IgD-negative memory B cell (primary cell): ENCODE data around the gene UBE2D2. TPM values are rescaled to one million over a fixed set of nuclear protein-coding genes. Genes with fewer than 3 reads are reported as not detected.

Experiments
- H3K27ac Mint-ChIP-seq, 3 donors: one replicate each; pipeline ENCODE4 v1.8.0; 2020 to 2022; ENCODE audit warnings: mild to moderate bottlenecking in 3 of 3, mixed read lengths in 3 of 3, moderate library complexity in 1 of 3
- H3K27me3 Mint-ChIP-seq: one replicate; pipeline ENCODE4 v1.8.0; 2021; ENCODE audit warnings: mixed read lengths
- H3K36me3 Mint-ChIP-seq: one replicate; pipeline ENCODE4 v1.8.0; 2020; ENCODE audit warnings: mild to moderate bottlenecking, mixed read lengths
- H3K4me1 Mint-ChIP-seq, 3 donors: one replicate each; pipeline ENCODE4 v1.8.0; 2020 to 2022; ENCODE audit warnings: mixed read lengths in 3 of 3, mild to moderate bottlenecking in 1 of 3
- H3K4me3 Mint-ChIP-seq, 4 donors: one replicate each; pipeline ENCODE4 v1.8.0; 2020 to 2022; ENCODE audit warnings: mild to moderate bottlenecking in 4 of 4, mixed read lengths in 4 of 4, moderate library complexity in 3 of 4
- H3K9me3 Mint-ChIP-seq, 3 donors: one replicate each; pipeline ENCODE4 v1.8.0; 2020 to 2021; ENCODE audit warnings: mixed read lengths in 3 of 3, mild to moderate bottlenecking in 1 of 3
- polyA plus RNA-seq: library from polyadenylated mRNA; unstranded; fragments of 300-500 nt; fragmentation: Illumina TruSeq; gene quantifications from one replicate; pipeline ENCODE4 v1.2.3, GENCODE V29; 2021

UBE2D2 gene
- polyA plus RNA-seq, 1 donor from 2014 or later: 313 TPM

DNA sequence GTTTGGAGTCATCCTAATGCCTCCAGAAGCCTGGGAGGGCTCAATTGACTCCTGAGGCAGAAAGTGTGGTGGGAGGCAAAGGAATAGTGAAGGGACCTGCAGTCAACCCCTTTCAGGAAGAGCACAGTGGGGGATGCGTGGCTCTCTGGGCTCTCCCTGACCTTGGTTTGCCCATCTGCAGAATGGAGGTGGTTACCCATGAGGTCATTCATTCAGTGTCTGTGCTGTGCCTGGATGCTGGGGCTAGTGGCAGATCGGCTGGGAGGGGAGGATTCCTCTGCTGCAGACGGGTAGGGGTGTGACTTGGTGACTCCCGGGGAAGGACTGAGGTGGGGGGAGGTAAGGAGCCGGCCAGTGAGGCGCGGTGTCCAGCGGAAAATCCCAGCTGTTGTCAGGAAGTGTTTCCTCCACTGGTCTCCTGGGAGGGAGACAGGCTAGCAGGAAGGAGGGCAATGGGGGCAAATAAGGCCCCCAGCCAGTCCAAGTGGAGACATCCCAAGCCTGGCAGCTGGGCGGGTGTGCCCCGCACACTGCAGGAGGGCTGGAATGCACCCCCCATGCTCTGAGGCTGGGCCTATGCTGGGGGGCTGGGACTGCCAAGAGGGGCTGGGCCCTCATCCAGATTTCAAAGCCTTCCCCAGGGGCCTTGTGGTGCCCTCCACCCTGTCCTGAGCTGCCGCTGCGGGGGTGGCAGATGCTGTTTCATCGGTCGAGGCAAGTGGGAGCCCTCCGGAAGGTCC is 98.0 kb downstream of the UBE2D2 start:
- Mint-ChIP-seq H3K4me3 (peak overlapping the region; percentile 74 to 94 (median 89)), H3K9me3 (no peaks in the 10 kb centered on the region), H3K36me3 (peaks cover 4% of the 10 kb centered on the region), H3K4me1 (peaks cover 54 to 75% (median 72%) of the 10 kb centered on the region in 3 donors), H3K27me3 (no peaks in the 10 kb centered on the region), H3K27ac (peak overlapping the region; percentile 92 to 97 (median 93))

DNA sequence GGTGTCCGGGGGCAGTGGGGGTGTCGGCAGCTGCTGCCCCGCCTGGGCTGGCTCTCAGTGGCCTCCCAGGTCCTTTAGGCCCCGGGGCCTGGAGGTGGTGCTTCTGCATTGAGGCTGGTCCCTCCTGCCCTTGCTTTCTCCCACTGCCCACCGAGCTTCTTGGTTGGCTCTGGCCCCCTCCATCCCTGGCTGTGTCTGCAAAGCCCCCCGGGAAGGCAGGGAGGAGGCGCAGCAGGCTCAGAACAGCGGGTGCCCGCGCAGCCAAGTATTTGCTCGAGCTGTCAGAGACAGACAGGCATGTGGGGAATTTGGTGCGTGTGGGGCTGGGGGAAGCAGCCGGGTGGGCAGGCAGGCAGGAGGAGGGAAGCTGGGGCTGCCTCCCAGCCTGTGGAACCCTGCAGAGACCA is 98.6 kb downstream of the UBE2D2 start:
- Mint-ChIP-seq H3K36me3 (peaks cover 4% of the 10 kb centered on the region), H3K4me1 (peaks cover 54 to 75% (median 71%) of the 10 kb centered on the region in 3 donors), H3K4me3 (peak overlapping the region; percentile 70 to 94 (median 86)), H3K27ac (peak overlapping the region; percentile 81 to 87 (median 87)), H3K9me3 (no peaks in the 10 kb centered on the region), H3K27me3 (no peaks in the 10 kb centered on the region)

DNA sequence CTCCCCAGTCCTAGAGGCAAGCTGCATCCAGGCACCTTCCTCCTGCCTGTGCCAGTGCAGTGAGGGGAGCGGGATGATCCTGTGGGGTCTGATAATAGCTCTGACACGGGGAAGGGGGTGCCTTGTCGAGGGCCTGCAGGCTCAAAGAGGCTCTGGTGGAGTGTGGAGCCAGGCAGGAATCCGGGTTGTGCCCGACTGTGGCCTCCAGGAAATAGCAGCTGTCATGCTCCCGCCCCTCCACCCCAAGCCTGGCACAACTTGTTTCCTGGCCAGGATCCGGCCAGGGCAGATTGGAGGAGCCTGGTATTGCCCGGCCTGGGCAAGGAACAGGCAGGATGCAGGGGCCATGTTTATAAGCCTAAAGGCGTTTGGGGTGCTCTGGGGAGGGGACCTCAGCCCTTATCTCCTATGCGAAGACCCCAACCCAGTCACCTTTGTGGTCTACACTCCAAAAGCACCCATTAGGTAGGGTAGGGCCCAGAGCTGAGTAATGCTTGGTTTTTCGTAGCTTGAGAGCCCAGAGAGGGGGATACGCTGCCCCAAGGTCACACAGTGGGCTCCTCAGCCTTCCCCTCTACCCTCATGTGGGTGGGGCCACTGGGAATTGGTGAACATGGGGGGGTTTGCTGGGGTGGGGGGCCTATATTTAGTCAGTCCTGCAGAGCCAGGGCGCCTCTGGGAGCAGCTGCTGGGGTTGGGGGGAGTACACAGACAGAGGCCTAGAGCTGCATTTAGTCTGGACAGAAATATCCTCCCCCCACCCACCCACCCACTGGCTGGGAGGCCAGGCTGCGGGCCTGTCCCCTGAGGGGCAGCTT is 99.2 kb downstream of the UBE2D2 start:
- Mint-ChIP-seq H3K4me1 (peaks cover 54 to 72% (median 69%) of the 10 kb centered on the region in 3 donors), H3K9me3 (no peaks in the 10 kb centered on the region), H3K4me3 (peak overlapping the region; percentile 70 to 90 (median 82)), H3K27me3 (no peaks in the 10 kb centered on the region), H3K36me3 (peaks cover 4% of the 10 kb centered on the region), H3K27ac (peak overlapping the region; percentile 81 to 87 (median 87))

DNA sequence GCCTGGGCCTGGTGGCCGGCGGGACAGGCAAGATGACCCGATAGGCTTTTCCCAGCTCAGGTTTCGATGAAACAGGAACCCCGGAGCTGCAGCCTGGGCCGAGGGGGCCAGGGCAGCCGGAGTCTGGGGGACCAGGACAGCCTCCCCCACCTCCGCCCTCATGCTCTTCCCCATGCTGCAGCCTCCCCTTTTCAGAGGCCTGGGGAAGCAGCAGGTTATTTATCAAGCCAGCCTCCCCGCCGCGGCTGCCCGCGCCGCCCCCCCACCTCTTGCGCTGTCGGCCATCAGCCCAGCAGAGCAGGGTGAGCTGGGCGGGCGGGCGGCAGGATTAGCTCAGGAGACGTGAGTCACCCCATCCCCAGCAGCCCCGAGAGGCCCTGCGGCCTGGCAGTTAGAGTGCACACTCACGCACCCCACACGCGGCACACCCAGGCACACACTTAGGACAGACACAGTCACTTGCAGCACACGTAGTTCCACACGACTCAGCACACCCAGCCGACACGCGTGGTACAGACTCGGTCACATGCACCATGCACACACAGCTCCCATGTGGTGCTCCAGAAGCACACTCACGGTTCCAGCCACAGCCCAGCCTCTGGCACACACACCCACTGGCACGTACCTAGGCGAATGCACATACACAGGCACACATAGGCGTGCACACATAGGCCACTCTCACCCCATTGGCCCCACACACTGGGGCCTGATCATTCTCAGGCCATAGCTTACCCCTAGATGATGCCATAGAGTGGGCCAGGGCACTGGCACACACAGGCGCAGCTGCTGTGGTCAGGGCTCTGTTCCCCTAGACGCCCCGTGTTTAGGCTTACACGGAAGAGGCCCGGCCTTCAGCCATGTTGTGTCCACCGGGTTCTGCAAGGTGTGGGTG is 100.0 kb downstream of the UBE2D2 start:
- Mint-ChIP-seq H3K27ac (peak overlapping the region; percentile 86 to 99 (median 93)), H3K9me3 (no peaks in the 10 kb centered on the region), H3K4me1 (peaks cover 54 to 74% (median 71%) of the 10 kb centered on the region in 3 donors), H3K4me3 (peak overlapping the region; percentile 70 to 89 (median 84)), H3K36me3 (peaks cover 4% of the 10 kb centered on the region), H3K27me3 (no peaks in the 10 kb centered on the region)

DNA sequence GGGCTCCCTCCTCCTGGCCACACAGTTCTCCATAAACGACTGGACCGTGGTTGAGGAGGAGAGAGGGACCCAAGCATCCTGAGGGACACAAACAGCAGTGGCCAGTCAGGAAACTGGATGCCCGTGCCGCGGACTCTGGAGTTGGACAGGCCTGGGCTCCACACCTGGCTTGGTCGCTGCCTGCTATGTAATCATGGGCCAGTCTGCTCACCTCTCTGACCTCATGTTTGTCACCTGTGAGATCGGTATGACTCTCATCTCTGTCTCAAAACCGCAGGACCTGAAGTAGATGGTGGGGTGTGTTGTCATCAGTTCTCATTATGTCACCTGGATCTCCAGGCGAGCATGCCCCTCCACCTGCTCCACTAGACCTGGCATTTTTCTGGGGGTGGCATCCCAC is 101.5 kb downstream of the UBE2D2 start:
- Mint-ChIP-seq H3K27ac (peak overlapping the region; percentile 86 to 99 (median 93)), H3K4me3 (peak overlapping the region; percentile 59 to 89 (median 84)), H3K9me3 (no peaks in the 10 kb centered on the region), H3K27me3 (no peaks in the 10 kb centered on the region), H3K4me1 (peaks cover 53 to 75% (median 72%) of the 10 kb centered on the region in 3 donors), H3K36me3 (peaks cover 4% of the 10 kb centered on the region)

DNA sequence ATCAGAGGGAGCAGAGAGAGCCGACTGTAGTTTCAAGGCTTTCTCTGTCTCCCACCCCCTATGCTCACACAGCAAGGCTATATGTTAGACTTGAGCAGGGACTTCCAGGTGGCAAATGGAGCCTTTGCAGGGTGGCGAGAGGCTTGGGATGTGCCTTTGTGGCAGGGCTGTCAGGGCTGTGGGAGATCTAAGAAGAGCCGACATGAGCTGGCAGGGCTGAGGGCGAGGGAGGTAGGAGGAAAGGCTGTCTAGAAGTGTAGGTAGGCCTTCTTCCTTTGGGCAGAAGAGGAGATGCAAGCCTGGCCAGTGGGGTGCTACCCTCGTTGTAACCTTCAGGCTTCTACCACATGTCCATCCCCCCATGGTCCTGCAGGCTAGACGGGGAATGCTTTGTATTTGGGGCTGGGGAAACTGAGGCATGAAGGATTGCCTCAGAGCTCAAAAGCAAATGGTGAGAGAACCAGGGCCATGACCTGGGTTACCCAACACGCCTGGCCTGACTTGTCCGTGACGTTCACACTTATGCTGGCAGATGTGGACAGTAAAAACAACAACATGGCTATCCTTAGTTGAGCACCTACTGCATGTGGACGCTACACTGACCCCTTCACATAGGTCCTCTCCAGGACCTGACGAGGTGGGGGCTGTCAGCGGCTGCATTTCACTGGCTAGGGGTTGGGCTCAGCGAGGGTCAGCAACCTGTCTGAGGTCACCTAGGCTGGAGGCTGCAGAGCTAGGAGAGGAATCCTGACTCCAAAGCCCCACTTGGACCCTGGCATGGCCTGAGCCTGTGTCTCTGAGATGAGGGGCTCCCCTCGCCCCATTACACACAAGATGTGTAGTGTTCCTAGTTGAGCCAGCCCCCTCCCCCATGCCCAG is 102.3 kb downstream of the UBE2D2 start:
- Mint-ChIP-seq H3K27ac (peak overlapping the region; percentile 86 to 99 (median 94)), H3K4me1 (peaks cover 50 to 72% (median 67%) of the 10 kb centered on the region in 3 donors), H3K9me3 (no peaks in the 10 kb centered on the region), H3K27me3 (no peaks in the 10 kb centered on the region), H3K36me3 (peaks cover 3% of the 10 kb centered on the region), H3K4me3 (peak overlapping the region; percentile 59 to 94 (median 84))

DNA sequence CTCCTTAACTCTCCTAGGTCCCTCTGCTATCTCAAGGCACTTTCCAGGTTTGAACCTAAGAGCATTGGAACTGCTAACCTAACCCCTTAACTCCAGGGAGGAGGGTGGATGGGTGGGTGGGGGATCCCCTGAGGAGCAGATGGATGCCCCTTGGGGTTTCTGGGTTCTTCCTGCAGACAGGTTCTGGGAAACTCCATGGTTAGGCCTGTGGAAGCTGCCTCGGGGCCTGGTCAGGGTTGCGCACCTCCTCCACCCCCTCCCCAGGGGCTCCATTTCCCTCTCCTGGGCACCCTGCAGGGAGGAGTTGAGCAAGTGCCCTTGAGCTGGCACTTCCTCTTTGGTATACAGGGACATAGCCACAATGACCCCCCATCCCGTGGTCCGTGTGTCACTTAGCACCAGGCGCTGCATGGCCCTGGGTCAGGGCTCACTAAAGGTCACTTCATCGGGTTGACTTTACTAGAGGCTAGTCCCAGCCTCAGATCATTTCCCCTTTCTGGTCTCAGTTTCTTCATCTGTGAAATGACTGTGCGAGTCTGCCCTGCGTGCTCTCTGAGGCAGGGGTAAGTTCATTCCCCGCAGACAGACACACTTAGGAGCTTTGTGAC is 103.1 kb downstream of the UBE2D2 start:
- H3K4me1 Mint-ChIP-seq: peaks cover 43 to 70% (median 63%) of the 10 kb centered on the region in 3 donors
- H3K27ac Mint-ChIP-seq: peak overlapping the region; percentile 86 to 95 (median 94)
- H3K4me3 Mint-ChIP-seq: peak overlapping the region; percentile 62 to 94 (median 84)
- no peaks in the 10 kb centered on the region for H3K9me3 Mint-ChIP-seq
- no peaks in the 10 kb centered on the region for H3K27me3 Mint-ChIP-seq
- no peaks in the 10 kb centered on the region for H3K36me3 Mint-ChIP-seq

DNA sequence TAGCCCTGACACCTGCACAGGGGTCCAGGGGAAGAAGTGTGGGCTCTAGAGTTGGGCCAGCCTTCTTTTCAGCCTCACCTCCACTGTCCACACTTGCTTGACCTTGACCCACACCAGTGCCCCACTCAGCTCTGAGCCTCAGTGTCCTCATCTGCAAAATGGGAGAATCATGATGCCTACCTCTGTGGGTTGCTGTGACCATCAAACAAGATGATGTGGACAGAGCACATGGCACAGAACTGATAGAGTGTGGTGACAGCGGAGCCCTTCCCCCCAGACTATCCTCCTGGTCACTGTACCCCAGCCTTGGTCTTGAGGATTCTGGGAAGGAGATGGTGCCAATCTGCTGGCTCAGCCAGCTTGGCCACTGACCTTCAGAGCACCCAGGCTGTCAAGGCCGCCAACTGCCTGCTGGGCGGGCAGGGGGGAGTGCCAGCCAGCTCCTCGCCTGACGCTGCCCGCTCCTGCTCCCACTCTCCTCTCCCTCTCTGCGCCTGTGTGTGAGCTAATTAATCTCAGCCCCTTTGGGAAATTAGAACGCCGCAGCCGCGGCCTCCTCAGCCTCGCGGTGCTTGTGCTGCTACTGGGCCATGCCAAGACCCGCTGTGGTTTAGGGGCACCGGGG is 103.7 kb downstream of the UBE2D2 start:
- H3K4me3 Mint-ChIP-seq: peak overlapping the region in 3 of 4 donors; percentile 82 to 94 (median 86)

DNA sequence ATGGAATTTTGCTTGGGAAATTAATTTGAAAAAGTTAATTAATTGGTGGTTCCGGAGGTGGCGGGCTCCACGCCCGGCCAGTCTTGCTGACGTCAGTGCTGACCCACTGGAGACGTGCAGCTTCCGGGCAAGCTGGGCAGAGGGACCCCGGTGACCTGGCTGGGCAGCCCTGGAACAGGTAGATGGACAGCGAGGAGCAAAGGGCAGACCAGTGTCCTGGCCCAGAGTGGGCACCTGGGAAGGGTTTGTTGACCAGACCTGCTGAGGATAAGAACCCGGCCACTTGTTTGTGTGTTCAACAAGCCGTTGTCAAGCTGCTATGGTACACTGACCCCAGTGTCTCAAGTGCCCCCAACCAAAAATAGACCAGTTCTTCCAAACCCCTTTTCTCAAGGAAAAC is 104.5 kb downstream of the UBE2D2 start:
- no peaks in the 10 kb centered on the region for H3K27me3 Mint-ChIP-seq
- peak overlapping the region in 3 of 4 donors; percentile 41 to 82 (median 79) for H3K4me3 Mint-ChIP-seq
- peak overlapping the region; percentile 80 to 86 (median 81) for H3K27ac Mint-ChIP-seq
- peaks cover 48 to 71% (median 66%) of the 10 kb centered on the region in 3 donors for H3K4me1 Mint-ChIP-seq
- H3K9me3 Mint-ChIP-seq: no peaks in the 10 kb centered on the region
- no peaks in the 10 kb centered on the region for H3K36me3 Mint-ChIP-seq

More for the DNA sequence above, 103.7 kb downstream of the UBE2D2 start:
- no peaks in the 10 kb centered on the region for H3K27me3 Mint-ChIP-seq
- H3K9me3 Mint-ChIP-seq: no peaks in the 10 kb centered on the region
- H3K27ac Mint-ChIP-seq: peak overlapping the region; percentile 86 to 95 (median 94)
- H3K36me3 Mint-ChIP-seq: no peaks in the 10 kb centered on the region
- peaks cover 43 to 73% (median 65%) of the 10 kb centered on the region in 3 donors for H3K4me1 Mint-ChIP-seq

DNA sequence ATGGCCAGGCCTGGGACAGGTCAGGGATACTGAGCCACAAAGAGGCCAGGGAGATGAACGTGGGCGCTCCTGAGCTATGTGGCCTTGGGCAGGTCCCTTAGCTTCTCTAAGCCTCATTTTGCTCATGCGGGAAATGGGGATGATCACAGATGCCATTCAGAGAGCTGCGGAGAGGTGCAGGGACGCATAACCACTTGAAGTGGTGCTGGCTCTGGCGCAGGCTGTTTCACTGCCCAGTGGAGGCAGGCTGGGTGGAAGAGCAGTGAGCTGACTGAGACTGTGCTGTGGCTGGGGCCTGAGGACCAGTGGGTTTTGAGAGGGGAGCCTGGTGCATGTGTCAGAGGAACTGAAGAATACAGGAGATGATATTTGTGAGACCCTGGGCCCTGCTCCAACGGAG is 105.4 kb downstream of the UBE2D2 start:
- Mint-ChIP-seq H3K9me3 (no peaks in the 10 kb centered on the region), H3K4me3 (peak overlapping the region; percentile 66 to 94 (median 84)), H3K27me3 (no peaks in the 10 kb centered on the region), H3K27ac (peak overlapping the region; percentile 86 to 94 (median 93)), H3K36me3 (no peaks in the 10 kb centered on the region), H3K4me1 (peaks cover 45 to 70% (median 65%) of the 10 kb centered on the region in 3 donors)

DNA sequence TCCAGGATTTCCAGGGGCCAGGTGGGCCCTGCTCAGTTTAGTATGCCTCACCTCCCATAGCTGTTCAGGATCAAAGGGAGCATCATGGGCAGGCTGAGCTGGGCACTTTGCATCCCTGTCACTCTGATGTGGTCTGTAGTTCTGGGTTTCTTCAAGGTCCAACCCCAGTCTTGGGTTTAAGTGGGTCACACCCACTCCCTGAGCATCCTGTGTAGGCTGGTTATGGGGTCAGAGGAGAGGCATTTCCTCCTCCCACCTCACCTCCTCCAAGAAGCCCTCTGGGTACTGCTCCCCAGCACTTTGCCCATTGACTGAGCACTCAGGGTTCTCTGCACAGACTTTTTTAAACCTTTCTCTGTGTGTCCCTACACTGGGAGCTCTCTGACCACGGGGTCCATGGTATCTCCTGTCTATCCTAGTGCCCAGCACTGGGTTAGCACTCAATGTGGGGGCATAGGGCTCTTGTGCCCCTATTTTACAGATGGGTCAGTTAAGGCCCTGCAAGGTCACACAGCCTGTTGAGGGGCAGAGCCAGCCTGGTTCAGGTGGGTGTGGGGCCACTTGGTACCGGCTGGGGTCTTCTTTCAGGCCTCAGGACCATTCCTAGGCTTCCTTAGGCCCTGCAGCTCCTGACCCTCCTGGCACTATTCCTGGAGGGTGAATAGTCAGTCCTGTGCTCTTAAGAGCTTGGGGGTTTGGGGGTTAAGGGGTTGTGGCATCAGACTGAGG is 106.0 kb downstream of the UBE2D2 start:
- H3K36me3 Mint-ChIP-seq: peaks cover 1% of the 10 kb centered on the region
- peaks cover 43 to 66% (median 62%) of the 10 kb centered on the region in 3 donors for H3K4me1 Mint-ChIP-seq
- H3K4me3 Mint-ChIP-seq: peak overlapping the region; percentile 77 to 94 (median 84)
- no peaks in the 10 kb centered on the region for H3K27me3 Mint-ChIP-seq
- H3K9me3 Mint-ChIP-seq: no peaks in the 10 kb centered on the region
- peak overlapping the region; percentile 86 to 94 (median 93) for H3K27ac Mint-ChIP-seq

DNA sequence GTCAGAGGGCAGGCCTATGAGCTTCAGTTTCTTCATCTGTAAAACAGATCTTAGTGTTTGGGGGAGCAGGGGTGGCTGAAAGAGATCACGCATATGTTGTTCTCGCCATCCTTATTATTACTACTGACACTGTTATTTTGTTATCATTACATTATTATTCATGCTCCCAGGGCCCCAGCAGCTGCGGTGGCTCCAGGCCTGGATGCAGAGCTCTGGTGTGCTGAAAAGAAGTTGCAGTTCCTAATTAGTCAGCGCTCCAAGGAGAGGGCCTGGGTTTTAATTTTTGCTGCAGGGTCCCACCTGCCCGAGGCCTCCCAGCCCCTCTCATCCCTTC is 106.6 kb downstream of the UBE2D2 start:
- peaks cover 1% of the 10 kb centered on the region for H3K36me3 Mint-ChIP-seq
- H3K9me3 Mint-ChIP-seq: no peaks in the 10 kb centered on the region
- no peaks in the 10 kb centered on the region for H3K27me3 Mint-ChIP-seq
- peak overlapping the region; percentile 85 to 94 (median 86) for H3K27ac Mint-ChIP-seq
- peaks cover 38 to 66% (median 62%) of the 10 kb centered on the region in 3 donors for H3K4me1 Mint-ChIP-seq
- H3K4me3 Mint-ChIP-seq: peak overlapping the region; percentile 77 to 94 (median 84)
